ENCODE measurements around the gene WNK2.

The WNK2 gene

DNA sequence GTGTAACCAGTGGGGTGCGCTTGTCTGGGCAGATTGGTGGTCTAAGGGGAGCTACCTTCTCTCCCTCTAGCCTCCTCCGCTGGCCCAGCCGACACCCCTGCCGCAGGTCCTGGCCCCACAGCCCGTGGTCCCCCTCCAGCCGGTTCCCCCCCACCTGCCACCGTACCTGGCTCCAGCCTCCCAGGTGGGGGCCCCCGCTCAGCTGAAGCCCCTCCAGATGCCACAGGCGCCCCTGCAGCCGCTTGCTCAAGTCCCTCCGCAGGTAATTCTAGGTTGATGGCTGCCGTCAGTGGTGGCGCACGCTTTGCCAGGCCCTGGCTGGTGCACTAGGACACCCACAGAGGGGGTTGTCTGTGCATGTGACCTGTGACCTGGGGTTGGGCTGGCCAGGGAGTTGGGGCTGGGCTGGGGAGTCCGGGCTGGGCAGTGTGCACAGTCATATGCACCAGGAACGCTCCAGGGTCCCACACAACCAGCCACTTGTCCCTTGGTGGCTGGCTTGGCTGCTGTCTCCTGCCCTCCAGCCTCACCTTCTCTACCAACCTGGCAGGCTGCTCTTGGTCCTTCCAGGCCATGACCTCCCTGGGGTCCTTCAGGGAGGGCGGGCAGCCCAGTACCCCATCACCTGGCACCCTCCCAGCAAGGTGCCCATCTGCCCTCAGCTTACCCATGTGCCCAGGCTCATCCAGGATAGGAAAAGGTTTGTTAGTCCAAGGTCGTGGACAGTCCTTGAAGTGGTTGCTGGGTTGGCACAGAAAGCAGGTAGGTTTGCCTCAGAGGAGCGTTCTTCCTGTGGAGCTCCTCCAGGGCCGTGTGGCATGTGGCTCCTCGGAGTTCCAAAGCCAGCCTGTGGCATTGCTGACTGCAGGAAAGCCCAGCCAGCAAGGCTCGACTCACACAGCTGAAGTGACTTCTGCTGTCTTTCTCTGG is 73.2 kb downstream of the WNK2 start:
- no peak for DNase-seq

DNA sequence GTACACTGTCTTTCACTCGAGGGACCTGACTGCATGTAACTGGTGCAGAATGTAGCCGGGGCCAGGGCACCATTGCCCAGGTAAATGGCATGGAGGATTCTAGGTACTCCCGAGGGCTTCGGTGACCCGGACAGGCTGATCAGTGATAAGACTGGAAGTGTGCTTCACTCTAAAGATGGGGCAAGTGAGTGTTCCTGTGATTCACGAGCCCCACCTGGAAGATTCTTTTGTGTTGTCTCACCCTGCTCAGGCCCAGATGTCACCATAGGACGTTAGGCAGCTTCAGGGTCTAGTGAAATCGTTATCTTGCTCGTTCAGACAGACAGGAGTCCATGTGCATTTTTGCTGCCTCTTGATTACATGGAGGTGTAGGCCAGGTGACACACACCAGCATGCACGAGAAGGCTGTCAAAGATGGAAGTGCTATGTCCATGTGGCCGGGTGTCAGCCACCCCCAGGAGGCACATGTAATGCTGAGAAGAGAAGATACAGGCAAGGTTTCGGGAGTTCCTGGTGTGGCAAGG is 73.9 kb downstream of the WNK2 start:
- DNase-seq = no peak

DNA sequence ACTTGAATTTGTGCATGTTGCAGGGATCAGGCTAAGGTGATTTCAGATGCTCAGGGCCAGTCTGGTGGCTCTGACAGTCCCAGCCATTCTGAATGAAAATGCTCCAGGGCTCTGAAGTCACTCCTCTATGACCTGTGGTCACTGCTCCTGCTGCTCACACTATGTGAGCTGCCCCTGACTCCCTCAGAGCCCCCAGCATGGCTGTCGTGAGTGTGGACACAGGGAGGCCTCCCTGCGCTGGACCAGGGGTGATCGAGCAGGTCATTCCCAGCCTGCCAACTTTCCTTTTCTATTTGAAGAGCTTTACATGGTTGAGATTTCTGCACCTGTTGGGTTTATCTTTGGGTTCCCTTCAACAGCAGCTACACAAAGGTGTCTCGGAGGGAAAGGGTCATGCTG is 74.5 kb downstream of the WNK2 start:
- no peak for DNase-seq

DNA sequence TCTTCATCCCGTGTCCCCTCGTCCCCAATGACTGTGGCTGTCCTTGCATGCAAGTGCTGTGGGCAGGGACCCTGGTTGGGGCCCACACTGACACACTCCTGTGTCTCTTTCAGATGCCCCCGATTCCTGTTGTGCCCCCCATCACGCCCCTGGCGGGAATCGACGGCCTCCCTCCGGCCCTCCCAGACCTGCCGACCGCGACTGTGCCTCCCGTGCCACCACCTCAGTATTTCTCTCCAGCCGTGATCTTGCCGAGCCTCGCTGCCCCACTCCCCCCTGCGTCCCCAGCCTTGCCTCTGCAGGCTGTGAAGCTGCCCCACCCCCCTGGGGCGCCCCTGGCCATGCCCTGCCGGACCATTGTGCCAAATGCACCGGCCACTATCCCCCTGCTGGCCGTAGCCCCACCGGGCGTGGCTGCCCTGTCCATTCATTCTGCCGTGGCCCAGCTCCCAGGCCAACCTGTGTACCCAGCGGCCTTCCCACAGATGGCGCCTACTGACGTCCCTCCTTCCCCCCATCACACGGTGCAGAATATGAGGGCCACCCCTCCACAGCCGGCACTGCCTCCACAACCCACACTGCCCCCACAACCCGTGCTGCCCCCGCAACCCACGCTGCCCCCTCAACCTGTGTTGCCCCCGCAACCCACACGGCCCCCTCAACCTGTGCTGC is 75.0 kb downstream of the WNK2 start:
- no peak for DNase-seq

DNA sequence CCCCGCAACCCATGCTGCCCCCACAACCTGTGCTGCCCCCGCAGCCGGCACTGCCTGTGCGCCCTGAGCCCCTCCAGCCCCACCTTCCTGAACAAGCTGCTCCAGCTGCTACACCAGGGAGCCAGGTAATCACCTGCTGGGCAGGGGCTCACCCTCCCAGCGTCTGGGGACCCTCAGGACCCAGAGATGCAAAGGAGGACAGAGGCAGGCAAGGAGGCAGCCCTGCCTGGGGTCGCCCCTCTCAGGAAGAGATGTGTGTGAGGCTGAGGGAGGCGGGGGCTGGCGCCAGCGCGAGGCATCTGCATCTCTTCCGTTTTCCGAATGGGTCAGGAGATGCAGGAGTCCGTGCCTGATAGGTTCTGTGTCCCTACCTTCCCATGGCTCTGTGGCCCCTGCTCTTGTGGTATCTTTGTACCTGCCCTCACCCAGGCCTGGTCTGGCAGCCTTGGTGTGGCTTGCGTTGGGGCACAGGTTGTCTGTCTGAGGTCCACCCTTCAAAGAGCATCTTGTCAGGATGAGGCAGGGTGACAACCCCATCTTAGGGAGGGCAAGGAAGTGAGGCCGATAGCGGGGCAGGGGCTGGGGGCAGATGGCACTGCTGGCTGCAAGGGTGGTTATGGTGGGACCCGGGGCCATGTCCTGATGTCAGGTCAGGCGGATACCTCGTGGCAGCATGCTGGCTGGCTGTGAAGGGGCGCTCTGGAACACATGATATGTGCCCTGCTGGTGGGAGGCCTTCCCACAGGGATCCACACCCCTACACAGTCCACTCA is 75.7 kb downstream of the WNK2 start:
- no peak for DNase-seq

GRCh38 chr9:93260263-93261066 is 76.5 kb downstream of the WNK2 start:
- DNase-seq = no peak

- no peak for DNase-seq
These were observed 77.3 kb downstream of the WNK2 start for GRCh38 chr9:93261281-93261680.

- no peak for DNase-seq
These were observed 78.0 kb downstream of the WNK2 start for GRCh38 chr9:93261735-93262523.

DNA sequence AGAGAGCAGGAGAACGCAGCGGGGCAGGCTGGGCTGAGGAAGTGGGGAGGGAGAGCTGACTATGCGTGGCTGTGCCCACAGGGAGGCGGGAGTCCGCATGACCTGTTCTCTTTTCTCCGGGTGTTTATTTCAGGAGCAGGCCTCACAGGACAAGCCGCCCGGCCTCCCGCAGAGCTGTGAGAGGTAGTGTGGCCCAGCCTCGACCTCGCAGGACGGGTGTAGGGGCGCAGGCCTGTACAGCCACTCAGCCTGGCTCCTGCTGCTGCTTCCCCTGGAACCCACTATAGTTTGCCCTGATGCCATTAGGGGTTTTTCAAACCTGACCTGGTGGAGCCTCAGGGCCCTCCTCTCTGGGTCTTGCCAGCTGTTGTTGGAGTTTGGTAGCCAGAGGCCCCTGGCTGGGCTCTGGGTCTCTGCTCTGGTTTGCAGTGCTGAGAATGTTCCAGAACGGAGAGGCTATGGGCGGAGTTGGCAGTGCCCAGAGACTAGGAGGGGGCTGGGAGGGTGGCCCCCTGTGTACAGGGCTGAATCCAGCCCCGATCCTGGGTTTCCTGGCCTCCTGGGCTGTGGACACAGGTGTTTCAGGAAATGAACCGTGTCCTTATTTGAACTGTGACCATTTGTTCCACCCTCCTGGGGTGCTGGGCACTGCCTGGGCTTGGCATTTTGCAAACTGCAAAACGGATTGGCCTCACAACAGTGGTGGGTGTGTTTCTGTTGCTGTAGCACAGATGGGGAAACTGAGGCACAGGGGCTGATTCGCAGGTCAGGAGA is 78.8 kb downstream of the WNK2 start:
- no peak for DNase-seq

DNA sequence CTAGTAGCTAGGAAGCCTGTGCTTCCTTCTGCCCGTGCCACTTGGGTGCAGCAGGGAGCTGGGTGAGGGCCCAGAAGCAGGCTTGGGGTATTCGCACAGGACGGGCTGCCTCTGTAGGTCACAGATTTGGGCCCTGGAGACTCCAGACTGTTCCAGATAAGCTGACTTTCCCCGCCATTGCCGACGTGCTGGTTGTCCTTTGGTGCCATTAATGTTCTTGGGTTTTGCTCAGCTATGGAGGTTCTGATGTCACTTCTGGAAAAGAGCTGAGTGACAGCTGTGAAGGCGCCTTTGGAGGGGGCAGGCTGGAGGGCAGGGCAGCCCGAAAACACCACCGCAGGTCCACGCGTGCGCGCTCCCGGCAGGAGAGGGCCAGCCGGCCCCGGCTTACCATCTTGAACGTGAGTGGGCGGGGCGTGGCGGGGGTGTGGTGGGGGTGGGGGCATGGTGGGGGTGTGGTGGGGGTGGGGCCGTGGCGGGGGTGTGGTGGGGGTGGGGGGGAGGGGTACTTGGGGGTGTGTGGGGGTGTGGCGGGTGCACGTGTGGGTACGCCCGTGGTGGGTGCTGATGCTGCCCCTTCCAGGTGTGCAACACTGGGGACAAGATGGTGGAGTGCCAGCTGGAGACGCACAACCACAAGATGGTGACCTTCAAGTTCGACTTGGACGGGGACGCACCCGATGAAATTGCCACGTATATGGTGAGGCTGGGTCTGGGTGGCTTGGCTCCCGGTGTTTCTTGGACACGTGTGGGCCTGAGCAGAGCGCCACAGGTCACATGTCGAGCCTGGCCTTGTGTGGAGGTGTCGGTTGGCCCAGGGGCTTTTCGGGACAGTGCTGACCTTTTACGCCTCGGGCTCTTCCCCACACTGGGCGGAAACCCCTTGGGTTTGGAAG is 79.6 kb downstream of the WNK2 start:
- no peak for DNase-seq

GRCh38 chr9:93264338-93265125 is 80.6 kb downstream of the WNK2 start:
- no peak for DNase-seq

GRCh38 chr9:93265301-93265971 is 81.5 kb downstream of the WNK2 start:
- DNase-seq = no peak

DNA sequence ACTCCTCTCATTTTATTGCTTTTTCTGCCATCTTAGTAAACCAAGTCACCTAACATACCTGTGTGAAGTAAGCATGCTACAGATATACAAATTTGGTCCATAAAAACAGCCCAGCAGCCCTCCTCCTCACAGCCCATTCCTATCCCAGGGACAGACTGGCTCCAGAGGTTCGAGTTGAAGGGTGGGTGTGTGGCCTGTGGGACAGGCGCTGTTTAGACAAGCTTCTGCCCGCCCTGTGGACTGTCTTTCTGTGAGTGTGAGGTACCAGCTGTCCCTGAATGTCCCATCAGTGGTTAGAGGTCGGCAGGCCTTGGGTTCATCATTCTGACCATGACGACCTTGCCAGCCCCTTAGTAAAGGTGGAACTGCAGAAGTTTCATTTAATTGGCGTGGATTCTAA is 82.0 kb downstream of the WNK2 start:
- DNase-seq = no peak

- no peak for DNase-seq
These were observed 82.6 kb downstream of the WNK2 start for GRCh38 chr9:93266521-93267001.

GRCh38 chr9:93267091-93267541 is 83.2 kb downstream of the WNK2 start:
- DNase-seq = no peak

- DNase-seq = no peak
These were observed 84.0 kb downstream of the WNK2 start for GRCh38 chr9:93267681-93268505.

All from activated CD4-positive, alpha-beta T cell treated with anti-CD3 and anti-CD28 coated beads, Interleukin-2, Interleukin-6, amounts not matched to agents 100 ng/mL and 50 ng/mL, durations not matched to agents 16 hours and 8 hours (primary cell).